Activated CD4-positive, CD25-positive, alpha-beta regulatory T cell treated with anti-CD3 and anti-CD28 coated beads, Interleukin-2, amount 50 U/mL, for 24 hours (primary cell): ENCODE measurements around the gene GNB1L.
"Not testable (repeated sequence)": the region's sequence is repeated elsewhere in the genome, so short reads cannot be mapped to it uniquely, and the experiment has no call there.

Experiments used
- ATAC-seq, 2 donors: fragments of 150-1000 bp; cut with Tn5 transposase; one replicate each; pipeline ENCODE4 v1.10.0; 2021; ENCODE audit warnings: mild to moderate bottlenecking in 1 of 2, moderate library complexity in 1 of 2

GNB1L gene

GRCh38 chr22:19792383-19792896 is 62.2 kb downstream of the GNB1L start:
- ATAC-seq, result not testable (repeated sequence)

- no peak for ATAC-seq
Observed at GRCh38 chr22:19791894-19792293, 62.8 kb downstream of the GNB1L start.

GRCh38 chr22:19791243-19791642 is 63.4 kb downstream of the GNB1L start:
- no peak for ATAC-seq

- no peak for ATAC-seq
Observed at GRCh38 chr22:19789828-19790227, 64.8 kb downstream of the GNB1L start.

- no peak for ATAC-seq
Observed at GRCh38 chr22:19789406-19789805, 65.3 kb downstream of the GNB1L start.

GRCh38 chr22:19788661-19789225 is 65.9 kb downstream of the GNB1L start:
- ATAC-seq, result no peak

- ATAC-seq, result no peak
Observed at GRCh38 chr22:19787849-19788141, 66.9 kb downstream of the GNB1L start.

- no peak for ATAC-seq
Observed at GRCh38 chr22:19786959-19787848, 67.5 kb downstream of the GNB1L start.

GRCh38 chr22:19786264-19786585 is 68.4 kb downstream of the GNB1L start:
- no peak for ATAC-seq

- no peak for ATAC-seq
Observed at GRCh38 chr22:19785461-19786263, 69.0 kb downstream of the GNB1L start.

GRCh38 chr22:19784384-19785175 is 70.1 kb downstream of the GNB1L start:
- ATAC-seq, result no peak

GRCh38 chr22:19783586-19784383 is 70.9 kb downstream of the GNB1L start:
- ATAC-seq, result no peak

- no peak for ATAC-seq
Observed at GRCh38 chr22:19782533-19782932, 72.1 kb downstream of the GNB1L start.

- no peak for ATAC-seq
Observed at GRCh38 chr22:19779685-19780268, 74.9 kb downstream of the GNB1L start.

- ATAC-seq, result no peak
Observed at GRCh38 chr22:19779011-19779421, 75.7 kb downstream of the GNB1L start.

GRCh38 chr22:19777192-19777591 is 77.5 kb downstream of the GNB1L start:
- not testable (repeated sequence) for ATAC-seq

- no peak for ATAC-seq
Observed at GRCh38 chr22:19776433-19777031, 78.1 kb downstream of the GNB1L start.

- no peak for ATAC-seq
Observed at GRCh38 chr22:19775496-19776325, 79.0 kb downstream of the GNB1L start.

GRCh38 chr22:19774628-19775027 is 80.0 kb downstream of the GNB1L start:
- ATAC-seq, result no peak

GRCh38 chr22:19773470-19774040 is 81.1 kb downstream of the GNB1L start:
- ATAC-seq, result no peak
